NCI-H128 (cell line): Measurements from ENCODE around the gene TAS1R3.
"Not testable (repeated sequence)": the region's sequence is repeated elsewhere in the genome, so short reads cannot be mapped to it uniquely, and the experiment has no call there.

ENCODE experiments used
- DNase-seq: peaks from one replicate; lab custom pipeline; 2025; ENCODE audit not compliant: unreplicated experiment; lab: John Stamatoyannopoulos, UW

Gene TAS1R3

DNA sequence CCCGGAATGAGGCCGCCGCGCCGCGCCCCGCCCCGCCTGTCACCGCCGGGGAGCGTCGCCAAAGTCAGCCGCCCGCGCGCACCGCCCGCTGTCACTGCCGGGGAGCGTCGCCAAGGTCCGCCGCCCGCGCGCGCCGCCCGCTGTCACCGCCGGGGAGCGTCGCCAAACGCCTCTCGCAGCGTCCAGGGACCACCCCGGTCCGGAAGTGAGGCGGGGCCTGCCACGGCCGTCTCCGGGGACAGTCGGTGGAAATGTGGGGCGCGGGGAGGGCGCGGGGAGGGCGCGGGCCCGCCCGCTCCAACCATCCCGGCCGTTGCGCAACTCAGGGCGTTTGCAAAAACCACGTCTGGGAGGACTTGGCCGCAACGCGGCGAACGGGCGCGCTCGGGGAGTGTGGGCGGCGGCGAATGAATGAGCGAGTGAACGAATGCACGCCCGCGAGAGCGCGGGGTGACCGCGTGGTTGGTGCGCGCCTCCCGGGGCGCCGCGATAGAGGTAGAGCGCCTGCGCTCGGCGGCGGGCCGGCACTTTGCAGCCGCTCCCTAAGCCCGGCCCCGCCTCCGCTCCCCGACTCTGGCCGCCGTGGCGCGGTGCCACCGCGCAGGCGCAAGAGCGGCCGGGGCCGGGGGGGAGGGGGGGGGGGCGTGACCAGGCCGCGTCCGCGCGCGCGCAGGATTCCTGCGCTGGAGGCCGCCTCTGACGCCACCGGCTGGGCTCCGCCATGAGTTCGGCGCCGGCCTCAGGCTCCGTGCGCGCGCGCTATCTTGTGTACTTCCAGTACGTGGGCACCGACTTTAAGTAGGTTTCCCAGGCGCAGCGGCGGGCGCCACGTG is 22.9 kb upstream of the TAS1R3 start, which contains the start of the genes ACAP3 and PUSL1:
TSS of gene ACAP3 (minus strand) at position 8 of the 833 bp plus-strand sequence. CDS start 115 bp downstream, outside the sequence.
TSS of gene PUSL1 (plus strand) at position 675 of the 833 bp plus-strand sequence. CDS start at position 722, 47 bp downstream.
- peak; percentile 77 for DNase-seq

DNA sequence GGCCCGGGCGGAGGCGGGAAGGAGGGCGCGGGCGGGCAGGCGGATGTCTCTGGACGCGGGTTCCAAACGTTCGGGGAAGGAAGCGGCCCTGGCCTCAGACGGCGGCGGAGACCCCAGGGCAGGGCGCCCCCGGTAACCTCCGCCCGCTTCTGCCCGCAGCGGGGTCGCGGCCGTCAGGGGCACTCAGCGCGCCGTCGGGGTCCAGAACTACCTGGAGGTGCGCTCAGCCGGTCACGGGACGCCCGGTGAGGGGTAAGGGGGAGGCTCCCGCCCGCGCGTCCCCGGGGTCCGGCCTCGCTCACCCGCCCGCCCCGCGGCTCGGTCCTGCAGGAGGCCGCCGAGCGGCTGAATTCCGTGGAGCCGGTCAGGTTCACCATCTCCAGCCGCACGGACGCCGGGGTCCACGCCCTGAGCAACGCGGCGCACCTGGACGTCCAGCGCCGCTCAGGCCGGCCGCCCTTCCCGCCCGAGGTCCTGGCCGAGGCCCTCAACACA is 22.3 kb upstream of the TAS1R3 start:
- no peak for DNase-seq

DNA sequence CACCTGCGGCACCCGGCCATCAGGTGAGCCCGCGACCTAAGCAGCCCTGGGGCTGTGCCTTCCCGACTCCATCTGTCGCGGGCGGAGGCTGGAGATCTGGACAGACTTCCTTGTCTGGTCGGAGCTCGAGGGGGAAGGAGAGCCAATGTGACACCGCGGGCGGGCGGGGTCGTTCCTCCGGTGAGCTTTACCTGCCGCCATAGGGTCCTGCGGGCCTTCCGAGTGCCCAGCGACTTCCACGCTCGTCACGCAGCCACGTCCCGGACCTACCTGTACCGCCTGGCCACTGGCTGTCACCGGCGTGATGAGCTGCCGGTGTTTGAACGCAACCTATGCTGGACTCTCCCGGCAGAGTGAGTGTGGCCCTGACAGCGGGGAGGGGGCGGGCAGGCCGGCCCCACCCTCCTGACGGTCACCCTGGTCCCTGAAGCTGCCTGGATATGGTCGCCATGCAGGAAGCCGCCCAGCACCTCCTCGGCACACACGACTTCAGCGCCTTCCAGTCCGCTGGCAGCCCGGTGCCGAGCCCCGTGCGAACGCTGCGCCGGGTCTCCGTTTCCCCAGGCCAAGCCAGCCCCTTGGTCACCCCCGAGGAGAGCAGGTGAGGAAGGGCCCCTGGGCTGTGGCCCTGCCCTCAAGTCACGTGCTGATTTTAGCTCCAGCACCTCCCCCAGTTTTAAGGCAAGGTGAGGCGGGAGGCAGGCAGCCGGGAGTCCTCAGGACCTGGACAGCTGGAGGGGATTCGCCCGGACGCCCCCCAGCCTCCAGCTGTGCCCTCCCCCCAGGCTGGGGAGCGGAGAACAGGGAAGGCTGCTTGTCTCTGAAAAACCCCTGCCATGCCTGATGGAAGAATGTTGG is 21.6 kb upstream of the TAS1R3 start:
- no peak for DNase-seq

DNA sequence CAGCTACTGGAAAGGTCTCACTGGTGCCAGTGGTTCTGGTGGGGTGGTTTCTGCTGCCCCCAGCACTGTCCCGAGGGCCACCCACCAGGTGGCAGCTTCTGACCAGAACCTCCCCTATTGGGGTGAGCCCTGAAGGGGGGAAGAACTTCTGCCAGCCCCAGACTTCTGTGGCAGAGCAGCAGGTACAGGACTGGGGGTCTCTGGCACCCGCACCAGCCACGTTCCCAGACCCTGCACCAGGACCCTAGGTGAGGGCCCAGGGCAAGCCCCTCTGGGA is 21.0 kb upstream of the TAS1R3 start:
- no peak for DNase-seq

DNA sequence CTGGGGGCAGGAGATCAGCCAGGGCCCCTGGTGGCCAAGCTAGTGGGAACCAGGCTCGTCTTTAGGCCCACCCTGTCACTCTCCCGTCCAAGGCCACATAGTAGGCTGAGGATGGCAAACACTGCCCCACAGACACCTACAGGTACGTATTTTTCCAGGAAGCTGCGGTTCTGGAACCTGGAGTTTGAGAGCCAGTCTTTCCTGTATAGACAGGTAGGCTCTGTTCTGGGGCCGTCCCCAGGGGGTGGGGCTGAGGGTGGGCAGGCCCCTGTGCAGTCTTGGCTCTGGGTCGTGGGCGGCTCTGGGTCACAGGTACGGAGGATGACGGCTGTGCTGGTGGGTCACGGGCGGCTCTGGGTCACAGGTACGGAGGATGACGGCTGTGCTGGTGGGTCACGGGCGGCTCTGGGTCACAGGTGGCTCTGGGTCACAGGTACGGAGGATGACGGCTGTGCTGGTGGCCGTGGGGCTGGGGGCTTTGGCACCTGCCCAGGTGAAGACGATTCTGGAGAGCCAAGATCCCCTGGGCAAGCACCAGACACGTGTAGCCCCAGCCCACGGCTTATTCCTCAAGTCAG is 20.5 kb upstream of the TAS1R3 start:
- DNase-seq: no peak

DNA sequence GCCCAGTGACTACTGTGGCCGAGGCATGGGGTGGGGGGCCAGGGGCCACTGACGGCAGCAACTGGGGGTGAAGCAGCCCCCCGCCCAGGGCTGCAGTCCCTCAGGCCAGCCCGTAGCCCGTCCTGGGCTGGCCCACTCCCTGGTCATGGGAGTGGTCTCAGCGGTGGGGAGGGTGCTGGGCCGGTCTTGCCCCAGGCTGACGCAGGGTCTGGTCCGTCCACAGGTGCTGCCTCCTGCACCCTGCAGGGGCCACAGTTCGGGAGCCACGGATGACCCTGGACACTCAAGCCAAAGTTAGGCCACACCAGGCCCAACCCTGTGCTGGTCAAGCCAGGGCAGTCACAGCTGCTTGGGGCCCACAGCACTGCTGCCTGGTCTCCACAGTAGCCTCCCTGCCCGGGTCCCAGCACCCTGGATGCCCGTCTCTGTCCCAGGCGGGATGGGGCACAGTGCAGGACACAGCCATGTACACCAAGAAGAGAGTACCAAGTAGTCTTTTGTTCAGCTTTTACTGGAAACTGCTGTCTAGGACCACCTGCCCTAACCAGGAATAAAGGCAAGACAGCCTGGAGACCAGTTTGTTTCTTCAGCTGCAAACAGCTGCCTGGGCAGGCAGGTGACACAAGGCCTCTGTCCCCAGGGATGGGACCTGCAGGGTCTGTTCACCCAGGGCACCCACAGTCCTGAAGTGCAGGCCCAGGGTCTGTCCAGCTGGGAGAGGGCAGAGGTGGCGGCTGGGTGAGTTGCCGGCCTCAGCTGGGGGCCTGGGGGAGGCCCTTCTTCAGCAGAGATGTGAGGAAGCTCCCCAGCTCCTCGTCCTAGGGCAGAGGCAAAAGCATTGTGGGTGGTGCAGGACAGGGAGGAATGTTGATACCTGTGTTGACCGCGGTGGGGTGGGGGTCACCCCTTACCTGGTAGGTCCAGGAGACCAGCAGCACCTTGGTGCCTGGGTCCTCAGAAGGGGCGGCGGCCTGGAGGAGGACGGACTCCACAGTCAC is 19.7 kb upstream of the TAS1R3 start:
- no peak for DNase-seq

DNA sequence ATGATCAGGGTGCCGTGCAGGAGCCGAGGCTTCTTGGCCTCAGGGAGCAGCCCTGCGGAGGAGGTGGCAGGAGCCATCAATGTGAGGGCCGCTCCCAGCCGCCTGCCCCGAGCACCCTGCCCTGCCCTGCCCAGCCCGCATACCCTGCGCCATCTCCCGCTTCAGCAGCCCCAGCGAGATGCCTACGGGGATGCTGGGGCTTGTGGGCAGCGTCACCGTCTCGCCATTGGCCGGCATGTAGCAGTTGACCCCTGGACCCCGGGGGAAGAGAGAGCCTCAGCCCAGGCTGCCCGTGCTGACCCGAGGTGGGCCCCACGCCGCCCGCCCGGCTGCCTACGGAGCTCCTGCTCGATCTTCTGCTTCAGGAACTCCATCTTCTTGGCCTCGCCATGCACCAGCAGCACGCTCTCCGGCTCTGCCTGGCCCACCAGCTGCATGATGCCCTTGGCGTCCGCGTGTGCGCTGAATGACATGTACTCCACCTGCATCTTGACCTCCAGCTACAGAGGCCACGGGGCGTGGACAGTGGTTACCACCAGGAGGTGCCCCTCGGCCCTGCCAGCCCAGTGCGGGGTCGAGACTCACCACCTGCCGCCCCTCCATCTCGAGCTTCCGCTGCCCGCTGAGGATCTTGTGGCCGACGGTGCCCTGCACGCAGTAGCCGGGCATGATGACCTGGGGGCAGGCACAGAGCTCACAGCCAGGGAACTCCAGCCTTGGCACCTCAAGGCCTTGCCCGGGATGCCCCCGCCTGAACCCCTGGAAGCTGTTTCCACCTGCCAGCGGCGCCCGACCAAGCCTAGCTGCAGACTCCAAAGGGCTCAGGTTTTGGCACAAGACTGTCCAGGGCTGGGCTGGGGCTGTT is 18.4 kb upstream of the TAS1R3 start:
- no peak for DNase-seq

DNA sequence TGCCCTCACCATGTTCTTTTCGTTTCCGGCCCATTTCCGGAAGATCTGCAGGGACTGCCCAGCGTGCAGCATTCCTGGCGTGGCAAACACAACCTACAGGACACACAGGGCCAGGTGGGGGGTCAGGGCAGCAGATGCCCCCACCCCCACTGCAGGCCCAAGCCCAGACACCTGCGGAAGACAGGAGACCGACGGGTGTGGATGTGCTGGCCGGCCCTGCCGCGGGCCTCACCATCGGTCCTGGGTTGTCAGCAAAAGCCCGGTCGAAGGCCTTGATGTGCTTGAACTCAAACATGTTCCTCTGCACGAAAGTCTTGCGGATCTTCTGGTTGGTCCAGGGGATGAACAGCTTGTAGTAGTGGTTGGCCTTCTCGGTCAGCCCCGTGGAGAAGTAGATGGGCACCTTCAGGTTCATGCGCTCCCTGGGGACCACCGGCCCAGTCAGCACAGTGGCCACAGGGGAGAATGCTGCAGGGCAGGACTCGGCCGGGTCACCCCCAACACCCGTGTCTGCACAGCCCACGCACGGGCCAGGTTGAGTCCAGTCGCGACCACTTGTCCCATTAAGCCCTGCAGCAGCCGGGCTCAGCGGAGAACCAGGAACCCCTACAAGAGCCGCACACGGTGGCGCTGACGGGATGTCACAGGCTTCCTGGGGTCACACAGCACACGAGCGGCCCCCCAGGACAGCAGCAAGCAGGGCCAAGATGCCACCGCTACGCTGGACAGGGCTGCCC is 17.4 kb upstream of the TAS1R3 start:
- DNase-seq: no peak

DNA sequence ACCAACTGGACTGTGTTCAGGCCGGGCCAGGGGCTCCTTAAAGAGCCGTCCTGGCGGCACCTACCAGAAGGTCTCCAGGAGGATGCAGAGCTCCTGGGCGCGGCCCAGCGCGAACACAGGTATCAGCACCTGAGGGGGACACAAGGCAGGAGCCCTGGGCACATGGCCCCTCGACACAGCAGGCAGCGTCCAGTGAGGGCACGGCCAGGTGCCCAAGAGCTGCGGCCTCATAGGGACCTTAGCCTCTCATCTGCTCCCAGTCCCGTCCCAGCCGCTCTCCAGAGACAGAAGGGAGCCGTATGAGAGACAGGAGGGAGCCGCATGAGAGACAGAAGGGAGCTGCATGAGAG is 16.9 kb upstream of the TAS1R3 start:
- DNase-seq: no peak

DNA sequence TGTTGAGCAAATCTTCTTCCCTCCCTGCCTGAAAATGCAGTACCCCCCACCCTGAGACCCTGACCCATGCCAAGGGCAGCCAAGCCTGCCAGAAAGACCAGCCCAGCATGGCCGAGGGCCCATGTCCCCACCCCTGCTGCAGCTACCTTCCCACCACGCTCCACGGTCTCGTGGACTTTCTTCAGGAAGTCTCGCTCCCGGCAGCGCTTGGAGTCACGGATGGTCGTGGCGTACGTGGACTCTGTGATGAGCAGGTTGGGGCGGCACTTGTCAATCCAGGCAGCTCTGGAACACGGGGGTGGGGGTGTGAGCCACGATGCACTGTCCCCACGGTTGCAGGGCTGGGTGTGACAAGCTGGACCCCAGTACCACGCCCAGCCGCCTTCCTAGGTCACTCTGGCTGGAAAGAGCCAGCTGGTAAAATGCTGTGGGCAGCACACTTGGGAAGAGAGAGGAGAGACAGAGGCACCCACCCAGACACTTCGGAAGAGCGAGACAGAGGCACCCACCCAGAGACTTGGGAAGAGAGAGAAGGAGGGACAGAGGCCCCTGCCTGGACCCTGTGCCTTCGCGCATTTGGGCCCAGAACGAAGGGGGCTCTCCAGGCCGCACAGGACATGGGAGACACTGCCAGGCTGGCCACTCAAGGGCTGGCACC is 16.3 kb upstream of the TAS1R3 start:
- no peak for DNase-seq

DNA sequence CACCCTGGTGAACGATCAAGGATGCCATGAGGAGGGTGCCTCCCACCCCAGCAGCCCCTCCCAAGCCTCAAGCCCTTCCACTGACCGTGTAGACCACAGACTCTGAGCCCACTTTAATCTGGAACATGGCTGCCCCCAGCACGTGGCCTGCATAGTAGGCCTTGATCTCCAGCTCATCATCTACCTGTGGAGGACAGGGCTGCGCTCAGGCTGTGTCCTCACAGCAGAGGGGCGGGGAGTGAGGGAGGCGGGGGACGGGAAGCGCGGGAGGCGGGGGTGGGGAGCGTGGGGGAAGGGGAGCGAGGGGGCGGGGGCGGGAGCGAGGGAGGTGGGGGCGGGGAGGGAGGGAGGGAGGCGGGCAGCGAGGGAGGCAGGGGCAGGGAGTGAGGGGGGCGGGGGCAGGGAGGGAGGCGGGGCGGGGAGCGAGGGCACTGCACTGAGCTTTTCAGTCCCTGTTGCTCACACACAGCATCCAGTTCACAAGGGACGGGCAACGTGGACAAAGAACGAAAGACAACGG is 15.6 kb upstream of the TAS1R3 start:
- no peak for DNase-seq

DNA sequence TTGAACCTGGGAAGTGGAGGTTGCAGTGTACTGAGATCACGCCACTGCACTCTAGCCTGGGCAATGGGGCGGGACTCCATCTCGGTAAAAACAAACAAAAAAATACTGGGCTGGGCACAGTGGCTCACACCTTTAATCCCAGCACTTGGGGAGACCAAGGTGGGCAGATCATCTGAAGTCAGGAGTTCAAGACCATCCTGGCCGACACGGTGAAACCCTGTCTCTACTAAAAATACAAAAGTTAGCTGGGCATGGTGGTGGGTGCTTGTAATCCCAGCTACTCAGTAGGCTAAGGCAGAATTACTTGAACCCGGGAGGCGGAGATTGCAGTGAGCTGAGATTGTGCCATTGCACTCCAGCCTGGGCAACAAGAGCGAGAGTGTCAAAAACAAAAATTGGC is 14.9 kb upstream of the TAS1R3 start:
- not testable (repeated sequence) for DNase-seq

DNA sequence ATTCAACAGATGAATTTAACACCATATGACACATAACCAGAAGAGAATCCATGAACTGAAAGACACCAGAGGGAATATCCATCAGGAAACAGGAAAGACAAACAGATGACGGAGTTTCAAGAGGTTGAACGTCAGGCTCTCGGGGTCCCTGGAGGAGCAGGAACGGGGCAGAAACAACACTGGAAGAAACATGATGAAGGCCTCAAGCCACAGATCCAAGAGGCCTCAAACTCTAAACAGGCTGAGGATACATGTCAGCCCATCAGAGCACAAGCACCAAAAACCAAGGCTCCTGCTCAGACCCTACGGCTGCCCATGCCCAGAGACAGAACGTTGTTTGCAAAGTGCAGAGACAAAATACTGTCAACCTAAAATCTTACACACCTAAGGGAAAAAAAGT is 13.7 kb upstream of the TAS1R3 start:
- no peak for DNase-seq

DNA sequence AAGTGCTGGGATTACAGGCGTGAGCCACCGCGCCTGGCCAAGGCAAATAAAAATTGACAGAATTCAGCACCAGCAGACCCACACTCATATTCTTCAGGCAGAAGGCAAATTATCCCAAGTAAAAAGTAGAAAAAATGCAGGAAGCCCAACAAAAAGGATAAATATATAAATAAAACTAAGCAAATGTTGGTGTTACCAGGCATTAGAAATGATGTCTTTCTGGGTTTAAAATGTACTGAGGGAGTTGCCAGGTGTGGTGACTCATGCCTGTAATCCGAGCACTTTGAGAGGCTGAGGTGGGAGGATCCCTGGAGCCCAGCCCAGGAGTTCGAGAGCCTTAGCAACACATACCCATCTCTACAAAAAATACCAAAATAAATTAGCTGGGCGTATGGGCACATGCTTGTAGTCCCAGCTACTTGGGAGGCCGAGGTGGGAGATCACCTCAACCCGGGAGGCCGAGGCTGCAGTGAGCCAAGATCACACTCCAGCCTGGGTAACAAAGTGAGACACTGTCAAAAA is 12.9 kb upstream of the TAS1R3 start:
- DNase-seq: peak; percentile 36

DNA sequence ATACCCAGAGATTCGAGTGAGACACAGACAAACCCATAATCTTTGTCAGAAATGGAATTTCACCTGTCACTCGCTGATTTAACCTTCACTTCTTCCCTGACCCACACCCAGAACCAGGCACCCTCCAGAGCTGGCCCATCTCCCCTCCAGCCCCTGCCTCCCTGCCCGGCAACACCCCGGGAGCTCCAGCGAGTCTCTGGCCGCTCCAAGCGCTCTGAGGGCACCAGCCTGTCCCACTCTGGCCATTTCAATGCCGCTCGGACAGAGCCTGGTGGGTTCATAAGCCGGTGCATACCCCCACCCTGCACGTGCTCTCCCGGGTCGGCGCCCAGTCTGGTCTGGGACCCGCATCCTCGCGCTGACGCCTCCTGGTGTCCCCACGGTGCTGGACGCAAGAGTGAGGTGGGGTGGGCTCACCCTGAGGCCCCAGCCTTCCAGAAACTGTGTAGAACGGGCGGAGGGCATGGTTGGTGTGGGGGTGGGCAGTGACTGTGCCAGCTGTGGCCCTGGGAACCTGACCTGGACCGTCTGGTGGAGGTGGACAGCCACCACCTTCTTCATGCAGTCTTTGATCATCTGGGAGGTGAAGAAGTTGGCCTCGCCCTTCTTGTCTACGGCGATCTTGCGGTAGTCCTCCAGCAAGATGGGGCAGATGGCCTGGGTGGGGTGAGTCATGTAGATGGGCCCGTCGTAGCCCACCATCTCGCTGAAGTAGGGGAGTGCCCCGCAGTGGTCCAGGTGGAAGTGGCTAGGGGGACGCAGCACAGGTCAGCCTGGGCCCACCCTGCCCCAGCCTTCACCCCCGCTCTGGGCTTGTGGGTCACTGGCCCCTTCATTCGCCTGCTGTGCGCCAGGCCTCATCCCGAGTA is 12.1 kb upstream of the TAS1R3 start:
- DNase-seq: no peak

DNA sequence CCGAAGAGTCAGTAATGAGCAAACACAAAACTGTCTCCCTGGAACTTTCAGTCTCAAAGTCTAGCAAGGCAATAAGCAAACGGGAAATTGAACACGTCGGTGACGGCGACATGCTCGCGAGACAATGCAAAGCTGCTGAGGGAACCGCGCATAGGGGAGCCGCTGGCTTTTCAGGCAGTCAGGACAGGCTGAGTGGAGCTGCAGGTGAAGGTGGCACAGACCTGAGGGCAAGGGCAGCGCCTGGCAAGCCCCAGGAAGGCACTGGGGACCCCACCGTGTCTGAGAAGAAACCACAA is 11.5 kb upstream of the TAS1R3 start:
- no peak for DNase-seq
